HFFc6 (cell line): ENCODE results near the gene ST8SIA5. TPM values are rescaled to one million over a fixed set of nuclear protein-coding genes. Genes with fewer than 3 reads are reported as not detected.
A peak's percentile ranks its signal among the peaks of the same experiment; 100 is the strongest.

Experiments
- DNase-seq: peaks from one replicate; pipeline ENCODE4 v3.0.0-alpha.2; 2018
- H3K27ac Mint-ChIP-seq: 2 replicates; pipeline ENCODE4 v1.8.0; 2020; ENCODE audit warnings: mild to moderate bottlenecking, mixed read lengths
- H3K27me3 Mint-ChIP-seq: 2 replicates; pipeline ENCODE4 v1.8.0; 2021; ENCODE audit warnings: mild to moderate bottlenecking, moderate library complexity, mixed read lengths; ENCODE audit not compliant: insufficient read depth
- H3K36me3 Mint-ChIP-seq: 2 replicates; pipeline ENCODE4 v1.8.0; 2021; ENCODE audit warnings: low read depth, mixed read lengths
- H3K4me1 Mint-ChIP-seq: 2 replicates; pipeline ENCODE4 v1.8.0; 2020; ENCODE audit warnings: low read depth, mixed read lengths
- H3K4me3 Mint-ChIP-seq: 2 replicates; pipeline ENCODE4 v1.8.0; 2020; ENCODE audit warnings: mild to moderate bottlenecking, moderate library complexity, mixed read lengths
- H3K9me3 Mint-ChIP-seq: 2 replicates; pipeline ENCODE4 v1.8.0; 2020; ENCODE audit warnings: mild to moderate bottlenecking, mixed read lengths
- total RNA-seq, 6 experiments: library from RNA; stranded (reverse); fragmentation: NEBNext Ultra II Directional; extraction: Animal tissue kit (Norgen Biotek cat#: 25700); gene quantifications; 2 replicates in 1 of 6; 3 replicates in 5 of 6; pipeline ENCODE4 v1.2.3, GENCODE V29; 2021
- TF ChIP-seq, protein P1 (sequence below): fragments of 200-600 bp; sonication (generic); IDR thresholded peaks from 2 replicates; pipeline ENCODE4 v1.5.0; 2021; ENCODE audit warnings: antibody characterized with exemption, mild to moderate bottlenecking

The ST8SIA5 gene
- total RNA-seq, 6 experiments from 2014 or later: 0.23 TPM; not detected in 5

DNA sequence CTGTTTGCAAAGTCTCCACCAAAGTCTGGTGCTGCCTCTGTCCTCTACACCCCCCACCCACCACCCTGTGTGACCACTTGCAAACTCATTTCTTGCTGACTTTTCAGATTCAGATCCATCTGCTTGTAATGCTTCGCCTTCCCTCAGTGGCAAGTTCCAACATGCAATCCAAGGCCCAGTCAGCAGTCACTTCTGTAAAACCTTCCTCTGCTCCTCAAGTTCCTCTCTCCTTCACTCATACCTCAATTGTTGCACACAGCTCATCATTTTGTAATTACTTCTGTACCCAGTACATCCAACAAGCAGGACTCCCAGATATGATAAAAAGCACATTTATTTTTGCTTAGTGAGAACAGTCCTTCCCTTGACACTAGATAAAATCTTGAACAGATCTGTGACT, 93.3 kb downstream of the ST8SIA5 start:
- no peak overlapping the region for H3K27ac Mint-ChIP-seq
- H3K27me3 Mint-ChIP-seq: peaks cover 33% of the 10 kb centered on the region
- H3K4me1 Mint-ChIP-seq: no peaks in the 10 kb centered on the region
- no peak overlapping the region for H3K4me3 Mint-ChIP-seq
- no peaks in the 10 kb centered on the region for H3K9me3 Mint-ChIP-seq
- DNase-seq: no peak
- H3K36me3 Mint-ChIP-seq: no peaks in the 10 kb centered on the region
- TF ChIP-seq, protein P1, sequence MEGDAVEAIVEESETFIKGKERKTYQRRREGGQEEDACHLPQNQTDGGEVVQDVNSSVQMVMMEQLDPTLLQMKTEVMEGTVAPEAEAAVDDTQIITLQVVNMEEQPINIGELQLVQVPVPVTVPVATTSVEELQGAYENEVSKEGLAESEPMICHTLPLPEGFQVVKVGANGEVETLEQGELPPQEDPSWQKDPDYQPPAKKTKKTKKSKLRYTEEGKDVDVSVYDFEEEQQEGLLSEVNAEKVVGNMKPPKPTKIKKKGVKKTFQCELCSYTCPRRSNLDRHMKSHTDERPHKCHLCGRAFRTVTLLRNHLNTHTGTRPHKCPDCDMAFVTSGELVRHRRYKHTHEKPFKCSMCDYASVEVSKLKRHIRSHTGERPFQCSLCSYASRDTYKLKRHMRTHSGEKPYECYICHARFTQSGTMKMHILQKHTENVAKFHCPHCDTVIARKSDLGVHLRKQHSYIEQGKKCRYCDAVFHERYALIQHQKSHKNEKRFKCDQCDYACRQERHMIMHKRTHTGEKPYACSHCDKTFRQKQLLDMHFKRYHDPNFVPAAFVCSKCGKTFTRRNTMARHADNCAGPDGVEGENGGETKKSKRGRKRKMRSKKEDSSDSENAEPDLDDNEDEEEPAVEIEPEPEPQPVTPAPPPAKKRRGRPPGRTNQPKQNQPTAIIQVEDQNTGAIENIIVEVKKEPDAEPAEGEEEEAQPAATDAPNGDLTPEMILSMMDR: no peak

GRCh38 chr18:46660957-46661749, 95.7 kb downstream of the ST8SIA5 start:
- no peaks in the 10 kb centered on the region for H3K9me3 Mint-ChIP-seq
- peak; percentile 33 for DNase-seq
- H3K36me3 Mint-ChIP-seq: no peaks in the 10 kb centered on the region
- H3K27ac Mint-ChIP-seq: no peak overlapping the region
- no peak overlapping the region for H3K4me3 Mint-ChIP-seq
- TF ChIP-seq, protein P1: no peak
- H3K27me3 Mint-ChIP-seq: peaks cover 22% of the 10 kb centered on the region
- peaks cover 2% of the 10 kb centered on the region for H3K4me1 Mint-ChIP-seq

DNA sequence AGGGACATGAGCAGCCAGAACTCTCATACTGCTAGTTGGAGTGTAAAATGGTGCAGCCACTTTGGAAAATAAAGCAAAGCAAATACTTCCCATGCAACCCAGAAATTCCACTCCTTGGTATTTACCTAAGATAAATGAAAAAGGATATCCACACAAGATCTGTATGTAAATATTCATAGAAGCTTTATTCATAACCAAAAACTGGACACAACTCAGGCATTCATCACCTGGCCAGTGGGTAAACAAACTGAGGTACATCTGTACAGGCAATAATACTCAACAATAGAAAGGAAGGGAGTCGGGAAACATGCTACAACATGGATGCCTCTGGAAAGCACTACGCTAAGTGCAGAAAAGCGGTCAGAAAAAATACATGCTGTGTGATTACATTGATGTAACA, 97.4 kb downstream of the ST8SIA5 start:
- no peak for DNase-seq
- peaks cover 9% of the 10 kb centered on the region for H3K4me1 Mint-ChIP-seq
- TF ChIP-seq, protein P1: no peak
- H3K4me3 Mint-ChIP-seq: no peak overlapping the region
- no peaks in the 10 kb centered on the region for H3K9me3 Mint-ChIP-seq
- peaks cover 22% of the 10 kb centered on the region for H3K27me3 Mint-ChIP-seq
- H3K36me3 Mint-ChIP-seq: no peaks in the 10 kb centered on the region
- H3K27ac Mint-ChIP-seq: no peak overlapping the region

DNA sequence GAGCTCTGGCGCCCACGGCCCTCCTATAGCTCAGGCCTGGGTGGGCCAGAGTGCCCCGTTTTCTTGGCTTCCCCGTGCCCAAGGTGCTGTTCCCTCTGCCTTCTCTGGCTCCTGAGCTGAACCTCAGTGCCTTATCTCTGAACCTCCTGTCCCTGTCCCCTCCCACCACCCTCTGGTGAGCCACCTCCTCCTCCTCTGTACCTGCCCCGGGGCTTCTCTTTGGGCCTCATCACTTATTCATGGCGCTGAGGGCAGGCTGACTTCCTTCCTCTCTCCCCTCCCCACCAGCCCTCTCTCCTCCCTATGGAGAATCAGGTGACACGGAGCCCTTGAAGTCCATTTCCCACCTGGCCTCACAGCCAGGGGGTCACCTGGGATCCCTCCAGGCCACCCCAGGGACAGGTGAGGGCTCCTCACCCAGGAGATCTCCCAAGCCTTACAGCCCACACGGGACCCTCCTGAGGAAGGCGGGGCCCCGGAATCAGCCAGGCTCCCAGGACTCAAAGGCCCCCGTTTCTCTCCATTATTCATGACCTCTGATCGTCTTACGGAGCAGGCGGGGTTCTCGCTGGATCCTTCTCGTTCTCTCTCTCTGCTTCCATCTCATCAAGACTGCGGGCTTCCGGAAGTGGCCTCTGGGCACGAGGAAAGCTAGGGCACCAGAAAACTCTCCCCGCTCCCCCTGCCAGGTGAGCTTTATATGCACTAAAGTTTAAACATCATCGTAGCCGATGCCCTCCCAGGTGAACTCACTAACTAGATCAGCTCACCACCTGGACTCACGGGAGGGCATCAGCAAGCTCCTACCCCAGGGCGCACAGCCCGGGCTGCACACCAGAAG, 99.5 kb downstream of the ST8SIA5 start, which contains the start of gene LOXHD1:
Gene LOXHD1 (minus strand): TSS at position 106 of the 841 bp plus-strand sequence. CDS start 187 bp downstream, outside the sequence.
- Mint-ChIP-seq H3K27ac (no peak within 1 kb of the TSS), H3K36me3 (no peaks in the 10 kb centered on the region), H3K9me3 (no peaks in the 10 kb centered on the region), H3K4me3 (no peak within 1 kb of the TSS), H3K27me3 (peaks cover 21% of the 10 kb centered on the region), H3K4me1 (peaks cover 9% of the 10 kb centered on the region)
- TF ChIP-seq, protein P1: no peak
- DNase-seq: no peak

GRCh38 chr18:46656326-46657114, 100.3 kb downstream of the ST8SIA5 start:
- TF ChIP-seq, protein P1: no peak
- no peaks in the 10 kb centered on the region for H3K9me3 Mint-ChIP-seq
- H3K4me1 Mint-ChIP-seq: peaks cover 9% of the 10 kb centered on the region
- DNase-seq: no peak
- H3K27ac Mint-ChIP-seq: no peak overlapping the region
- no peaks in the 10 kb centered on the region for H3K36me3 Mint-ChIP-seq
- H3K27me3 Mint-ChIP-seq: peaks cover 22% of the 10 kb centered on the region
- H3K4me3 Mint-ChIP-seq: no peak overlapping the region
